SK-N-SH (cell line): ENCODE results near the gene SSB.

Source experiments
- CHD2 ChIP-seq: fragments of 150-350 bp; IDR thresholded peaks from 2 replicates; pipeline ENCODE4 v1.6.1; 2018; ENCODE audit warnings: low read length; ENCODE audit not compliant: partially characterized antibody
- POLR2AphosphoS5 ChIP-seq: IDR thresholded peaks from 2 replicates; pipeline ENCODE4 v1.6.1; 2012; ENCODE audit warnings: low read depth, low read length
- RCOR1 ChIP-seq: fragments of 150-350 bp; IDR thresholded peaks from 2 replicates; pipeline ENCODE4 v1.6.1; 2017; ENCODE audit warnings: antibody characterized with exemption, low read length
- TAF1 ChIP-seq: IDR thresholded peaks from 2 replicates; pipeline ENCODE4 v1.6.1; 2012; ENCODE audit warnings: low read depth, mild to moderate bottlenecking, low read length, moderate library complexity, borderline replicate concordance
- TF ChIP-seq, protein P1 (sequence below): fragments of 200-600 bp; sonication (generic); IDR thresholded peaks from 2 replicates; pipeline ENCODE4 v1.6.1; 2017; ENCODE audit warnings: antibody characterized with exemption, mild to moderate bottlenecking, moderate library complexity
- TF ChIP-seq, protein P2 (sequence below): IDR thresholded peaks from 2 replicates; pipeline ENCODE4 v1.6.1; 2012; ENCODE audit warnings: mild to moderate bottlenecking, low read depth, low read length, moderate library complexity
- TF ChIP-seq, protein P3 (sequence below): IDR thresholded peaks from 2 replicates; pipeline ENCODE4 v1.4.0; 2012; ENCODE audit warnings: low read depth

DNA sequence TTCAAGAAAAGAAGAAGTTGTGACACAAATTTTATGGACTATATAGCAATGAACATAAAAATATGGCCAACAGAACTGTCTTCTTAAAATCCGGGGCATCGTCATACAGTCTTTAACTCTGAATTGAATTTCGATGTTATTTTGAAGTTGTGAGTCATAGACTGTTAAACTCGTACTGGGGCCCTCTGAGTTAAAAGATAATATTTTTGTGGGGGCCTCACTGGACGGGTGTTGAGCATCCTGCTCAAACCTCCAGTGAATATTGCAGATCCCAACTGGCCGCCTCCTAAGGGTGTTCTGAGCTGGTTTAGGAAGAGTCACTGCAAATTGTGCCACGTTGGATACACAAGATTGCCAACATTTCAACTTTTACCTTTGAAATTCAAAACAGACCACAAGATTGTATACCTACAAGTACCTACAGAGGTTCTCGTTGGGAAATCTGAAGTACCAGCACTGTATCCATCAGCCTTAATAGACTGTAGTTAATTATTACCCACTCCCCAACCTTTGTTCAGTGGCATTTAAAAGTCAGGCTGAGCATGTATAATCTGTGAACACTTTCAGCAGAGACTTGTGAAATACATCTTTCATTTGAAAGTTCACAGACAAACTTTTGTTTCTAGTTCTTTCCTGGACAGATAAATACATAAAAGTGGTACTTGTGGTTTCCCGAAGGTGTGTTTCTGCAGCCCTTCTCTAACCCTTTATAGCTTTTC is 37.3 kb upstream of the SSB start:
- no peak for TF ChIP-seq TAF1
- no peak for TF ChIP-seq CHD2
- TF ChIP-seq, protein P1, sequence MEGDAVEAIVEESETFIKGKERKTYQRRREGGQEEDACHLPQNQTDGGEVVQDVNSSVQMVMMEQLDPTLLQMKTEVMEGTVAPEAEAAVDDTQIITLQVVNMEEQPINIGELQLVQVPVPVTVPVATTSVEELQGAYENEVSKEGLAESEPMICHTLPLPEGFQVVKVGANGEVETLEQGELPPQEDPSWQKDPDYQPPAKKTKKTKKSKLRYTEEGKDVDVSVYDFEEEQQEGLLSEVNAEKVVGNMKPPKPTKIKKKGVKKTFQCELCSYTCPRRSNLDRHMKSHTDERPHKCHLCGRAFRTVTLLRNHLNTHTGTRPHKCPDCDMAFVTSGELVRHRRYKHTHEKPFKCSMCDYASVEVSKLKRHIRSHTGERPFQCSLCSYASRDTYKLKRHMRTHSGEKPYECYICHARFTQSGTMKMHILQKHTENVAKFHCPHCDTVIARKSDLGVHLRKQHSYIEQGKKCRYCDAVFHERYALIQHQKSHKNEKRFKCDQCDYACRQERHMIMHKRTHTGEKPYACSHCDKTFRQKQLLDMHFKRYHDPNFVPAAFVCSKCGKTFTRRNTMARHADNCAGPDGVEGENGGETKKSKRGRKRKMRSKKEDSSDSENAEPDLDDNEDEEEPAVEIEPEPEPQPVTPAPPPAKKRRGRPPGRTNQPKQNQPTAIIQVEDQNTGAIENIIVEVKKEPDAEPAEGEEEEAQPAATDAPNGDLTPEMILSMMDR: no peak
- TF ChIP-seq, protein P2, sequence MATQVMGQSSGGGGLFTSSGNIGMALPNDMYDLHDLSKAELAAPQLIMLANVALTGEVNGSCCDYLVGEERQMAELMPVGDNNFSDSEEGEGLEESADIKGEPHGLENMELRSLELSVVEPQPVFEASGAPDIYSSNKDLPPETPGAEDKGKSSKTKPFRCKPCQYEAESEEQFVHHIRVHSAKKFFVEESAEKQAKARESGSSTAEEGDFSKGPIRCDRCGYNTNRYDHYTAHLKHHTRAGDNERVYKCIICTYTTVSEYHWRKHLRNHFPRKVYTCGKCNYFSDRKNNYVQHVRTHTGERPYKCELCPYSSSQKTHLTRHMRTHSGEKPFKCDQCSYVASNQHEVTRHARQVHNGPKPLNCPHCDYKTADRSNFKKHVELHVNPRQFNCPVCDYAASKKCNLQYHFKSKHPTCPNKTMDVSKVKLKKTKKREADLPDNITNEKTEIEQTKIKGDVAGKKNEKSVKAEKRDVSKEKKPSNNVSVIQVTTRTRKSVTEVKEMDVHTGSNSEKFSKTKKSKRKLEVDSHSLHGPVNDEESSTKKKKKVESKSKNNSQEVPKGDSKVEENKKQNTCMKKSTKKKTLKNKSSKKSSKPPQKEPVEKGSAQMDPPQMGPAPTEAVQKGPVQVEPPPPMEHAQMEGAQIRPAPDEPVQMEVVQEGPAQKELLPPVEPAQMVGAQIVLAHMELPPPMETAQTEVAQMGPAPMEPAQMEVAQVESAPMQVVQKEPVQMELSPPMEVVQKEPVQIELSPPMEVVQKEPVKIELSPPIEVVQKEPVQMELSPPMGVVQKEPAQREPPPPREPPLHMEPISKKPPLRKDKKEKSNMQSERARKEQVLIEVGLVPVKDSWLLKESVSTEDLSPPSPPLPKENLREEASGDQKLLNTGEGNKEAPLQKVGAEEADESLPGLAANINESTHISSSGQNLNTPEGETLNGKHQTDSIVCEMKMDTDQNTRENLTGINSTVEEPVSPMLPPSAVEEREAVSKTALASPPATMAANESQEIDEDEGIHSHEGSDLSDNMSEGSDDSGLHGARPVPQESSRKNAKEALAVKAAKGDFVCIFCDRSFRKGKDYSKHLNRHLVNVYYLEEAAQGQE: no peak
- TF ChIP-seq, protein P3, sequence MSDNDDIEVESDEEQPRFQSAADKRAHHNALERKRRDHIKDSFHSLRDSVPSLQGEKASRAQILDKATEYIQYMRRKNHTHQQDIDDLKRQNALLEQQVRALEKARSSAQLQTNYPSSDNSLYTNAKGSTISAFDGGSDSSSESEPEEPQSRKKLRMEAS: no peak
- no peak for TF ChIP-seq POLR2AphosphoS5
- TF ChIP-seq RCOR1: no peak
